ENCODE data around the gene UCP3. TPM values are rescaled to one million over a fixed set of nuclear protein-coding genes. Genes with fewer than 3 reads are reported as not detected.

The UCP3 gene
- total RNA-seq (0.85 TPM), polyA plus RNA-seq (1.2 TPM)

- H3K4me1 ChIP-seq (ENCODE audit: insufficient read depth): no peaks in the 10 kb centered on the region
- DNase-seq (ENCODE audit: extremely low spot score): no peak
- no peak within 1 kb of the TSS for H3K4me3 ChIP-seq (ENCODE audit: low read depth, low read length)
- no peak within 1 kb of the TSS for H3K27ac ChIP-seq (ENCODE audit: low read depth)
- 69% methylated on average over 9 of the region's 9 CpGs for WGBS
- peaks cover 2% of the 10 kb centered on the region for H3K36me3 ChIP-seq (ENCODE audit: insufficient read depth)
Measured at GRCh38 chr11:74008373-74009229, at the start of gene UCP3. TSS of gene UCP3 (minus strand) at chr11:74009085. CDS start at chr11:74007042, 2,043 bp downstream.

- Histone ChIP-seq H3K4me1 (ENCODE audit: insufficient read depth) (no peaks in the 10 kb centered on the region), H3K36me3 (ENCODE audit: insufficient read depth) (no peaks in the 10 kb centered on the region), H3K4me3 (ENCODE audit: low read depth, low read length) (no peak overlapping the region), H3K27ac (ENCODE audit: low read depth) (no peak overlapping the region)
- 61% methylated on average over 8 of the region's 8 CpGs for WGBS
- no peak for DNase-seq (ENCODE audit: extremely low spot score)
Measured at GRCh38 chr11:74057249-74058151, 48.6 kb upstream of the UCP3 start.

- Histone ChIP-seq H3K4me1 (ENCODE audit: insufficient read depth) (no peaks in the 10 kb centered on the region), H3K4me3 (ENCODE audit: low read depth, low read length) (no peak overlapping the region), H3K27ac (ENCODE audit: low read depth) (no peak overlapping the region), H3K36me3 (ENCODE audit: insufficient read depth) (no peaks in the 10 kb centered on the region)
- no peak for DNase-seq (ENCODE audit: extremely low spot score)
Measured at GRCh38 chr11:74055938-74056337, 47.1 kb upstream of the UCP3 start.

- Histone ChIP-seq H3K36me3 (ENCODE audit: insufficient read depth) (peaks cover 2% of the 10 kb centered on the region), H3K4me3 (ENCODE audit: low read depth, low read length) (no peak overlapping the region), H3K27ac (ENCODE audit: low read depth) (no peak overlapping the region), H3K4me1 (ENCODE audit: insufficient read depth) (no peaks in the 10 kb centered on the region)
- DNase-seq (ENCODE audit: extremely low spot score): no peak
- WGBS: 91% methylated on average over 3 of the region's 3 CpGs
Measured at GRCh38 chr11:74050465-74050864, 41.6 kb upstream of the UCP3 start.

GRCh38 chr11:74048993-74049392 lies 40.1 kb upstream of the UCP3 start:
- Histone ChIP-seq H3K4me3 (ENCODE audit: low read depth, low read length) (no peak overlapping the region), H3K4me1 (ENCODE audit: insufficient read depth) (no peaks in the 10 kb centered on the region), H3K27ac (ENCODE audit: low read depth) (no peak overlapping the region), H3K36me3 (ENCODE audit: insufficient read depth) (peaks cover 3% of the 10 kb centered on the region)
- WGBS: 93% methylated on average over 5 of the region's 5 CpGs
- no peak for DNase-seq (ENCODE audit: extremely low spot score)

- no peaks in the 10 kb centered on the region for H3K4me1 ChIP-seq (ENCODE audit: insufficient read depth)
- 78% methylated on average over 2 of the region's 2 CpGs for WGBS
- no peak for DNase-seq (ENCODE audit: extremely low spot score)
- no peak overlapping the region for H3K4me3 ChIP-seq (ENCODE audit: low read depth, low read length)
- H3K27ac ChIP-seq (ENCODE audit: low read depth): no peak overlapping the region
- peaks cover 9% of the 10 kb centered on the region for H3K36me3 ChIP-seq (ENCODE audit: insufficient read depth)
Measured at GRCh38 chr11:74044538-74044937, 35.7 kb upstream of the UCP3 start.

- DNase-seq (ENCODE audit: extremely low spot score): no peak
- 98% methylated on average over 1 of the region's 1 CpG for WGBS
- Histone ChIP-seq H3K4me3 (ENCODE audit: low read depth, low read length) (no peak overlapping the region), H3K27ac (ENCODE audit: low read depth) (no peak overlapping the region), H3K36me3 (ENCODE audit: insufficient read depth) (peaks cover 9% of the 10 kb centered on the region), H3K4me1 (ENCODE audit: insufficient read depth) (no peaks in the 10 kb centered on the region)
Measured at GRCh38 chr11:74043450-74043849, 34.6 kb upstream of the UCP3 start.

GRCh38 chr11:74037309-74037708 lies 28.4 kb upstream of the UCP3 start:
- H3K4me1 ChIP-seq (ENCODE audit: insufficient read depth): no peaks in the 10 kb centered on the region
- no peak overlapping the region for H3K4me3 ChIP-seq (ENCODE audit: low read depth, low read length)
- no peak overlapping the region for H3K27ac ChIP-seq (ENCODE audit: low read depth)
- H3K36me3 ChIP-seq (ENCODE audit: insufficient read depth): peaks cover 8% of the 10 kb centered on the region
- WGBS: 91% methylated on average over 4 of the region's 4 CpGs
- no peak for DNase-seq (ENCODE audit: extremely low spot score)

GRCh38 chr11:74035264-74035663 lies 26.4 kb upstream of the UCP3 start:
- no peak overlapping the region for H3K27ac ChIP-seq (ENCODE audit: low read depth)
- H3K4me3 ChIP-seq (ENCODE audit: low read depth, low read length): no peak overlapping the region
- WGBS: 61% methylated on average over 1 of the region's 1 CpG
- H3K36me3 ChIP-seq (ENCODE audit: insufficient read depth): peaks cover 3% of the 10 kb centered on the region
- H3K4me1 ChIP-seq (ENCODE audit: insufficient read depth): no peaks in the 10 kb centered on the region
- no peak for DNase-seq (ENCODE audit: extremely low spot score)

GRCh38 chr11:74033046-74033445 lies 24.2 kb upstream of the UCP3 start:
- no peak overlapping the region for H3K27ac ChIP-seq (ENCODE audit: low read depth)
- no peak for DNase-seq (ENCODE audit: extremely low spot score)
- H3K4me1 ChIP-seq (ENCODE audit: insufficient read depth): no peaks in the 10 kb centered on the region
- H3K36me3 ChIP-seq (ENCODE audit: insufficient read depth): peaks cover 3% of the 10 kb centered on the region
- no peak overlapping the region for H3K4me3 ChIP-seq (ENCODE audit: low read depth, low read length)
- 92% methylated on average over 3 of the region's 3 CpGs for WGBS

GRCh38 chr11:74030723-74031676 lies 22.1 kb upstream of the UCP3 start:
- DNase-seq (ENCODE audit: extremely low spot score): no peak
- no peak overlapping the region for H3K4me3 ChIP-seq (ENCODE audit: low read depth, low read length)
- no peaks in the 10 kb centered on the region for H3K4me1 ChIP-seq (ENCODE audit: insufficient read depth)
- WGBS: 90% methylated on average over 9 of the region's 9 CpGs
- no peak overlapping the region for H3K27ac ChIP-seq (ENCODE audit: low read depth)
- no peaks in the 10 kb centered on the region for H3K36me3 ChIP-seq (ENCODE audit: insufficient read depth)

GRCh38 chr11:74025467-74026166 lies 16.7 kb upstream of the UCP3 start:
- no peaks in the 10 kb centered on the region for H3K36me3 ChIP-seq (ENCODE audit: insufficient read depth)
- no peak overlapping the region for H3K27ac ChIP-seq (ENCODE audit: low read depth)
- H3K4me1 ChIP-seq (ENCODE audit: insufficient read depth): no peaks in the 10 kb centered on the region
- no peak for DNase-seq (ENCODE audit: extremely low spot score)
- no peak overlapping the region for H3K4me3 ChIP-seq (ENCODE audit: low read depth, low read length)
- 93% methylated on average over 7 of the region's 7 CpGs for WGBS

All from urinary bladder (tissue), 4 donors.